Fibroblast of mammary gland (primary cell): Measurements from ENCODE around the gene SORCS3.

Experiments
- DNase-seq: peaks from one replicate; pipeline ENCODE4 v3.0.0-alpha.2; 2010; ENCODE audit warnings: low read depth
- H3K4me3 ChIP-seq: 2 replicates; pipeline ENCODE4 v1.5.1; 2011; ENCODE audit warnings: low read depth, mild to moderate bottlenecking, low read length, moderate library complexity; ENCODE audit not compliant: control insufficient read depth
- CTCF ChIP-seq: conservative IDR thresholded peaks from 2 replicates; pipeline ENCODE4 v1.5.1; 2011; ENCODE audit warnings: low read depth, low read length, inconsistent platforms; ENCODE audit not compliant: control insufficient read depth, insufficient read depth

Gene SORCS3

GRCh38 chr10:104643303-104643663, 2.2 kb downstream of the SORCS3 start:
- no peak for DNase-seq
- no peak overlapping the region for H3K4me3 ChIP-seq
- no peak for TF ChIP-seq CTCF

DNA sequence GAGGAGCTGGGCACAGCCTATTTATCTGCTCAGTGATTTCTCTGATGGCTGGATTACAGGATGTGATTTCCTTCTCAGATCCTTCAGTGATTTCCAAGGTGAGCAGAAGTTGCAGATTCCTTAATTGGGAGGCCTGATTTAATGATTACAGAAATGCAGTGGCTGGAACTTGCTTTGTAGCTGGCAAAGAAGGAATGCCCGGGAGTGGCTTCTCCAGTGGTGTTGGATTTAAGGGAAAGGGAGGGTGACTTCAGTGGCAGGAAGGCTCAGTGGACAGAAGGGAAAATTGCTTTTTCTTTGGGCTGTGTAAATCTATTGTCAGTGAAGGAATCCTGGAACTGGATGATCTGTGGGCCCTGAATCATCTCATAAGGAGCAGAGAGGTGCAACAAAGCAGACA, 5.1 kb downstream of the SORCS3 start:
- DNase-seq, result no peak
- no peak overlapping the region for H3K4me3 ChIP-seq
- TF ChIP-seq CTCF, result no peak

DNA sequence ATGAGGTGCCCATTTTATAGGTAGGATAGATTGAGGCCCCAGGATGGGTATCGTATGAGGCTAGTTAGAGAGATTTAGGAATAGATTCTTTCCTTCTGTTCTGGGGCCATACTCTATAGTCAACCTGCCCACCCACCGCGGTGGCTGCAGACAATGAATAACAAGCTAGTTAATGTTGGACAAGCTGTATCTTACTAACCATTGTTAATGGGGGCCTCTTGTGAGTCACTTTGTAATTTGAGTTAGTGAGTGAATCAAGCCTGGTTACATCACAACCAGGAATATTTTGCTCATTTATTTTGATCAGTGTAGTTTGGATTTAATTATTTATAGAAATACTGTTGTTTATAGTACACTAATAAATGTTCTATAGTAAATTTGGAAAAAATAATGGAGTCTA, 7.3 kb downstream of the SORCS3 start:
- no peak for TF ChIP-seq CTCF
- no peak overlapping the region for H3K4me3 ChIP-seq
- peak; percentile 4 for DNase-seq

DNA sequence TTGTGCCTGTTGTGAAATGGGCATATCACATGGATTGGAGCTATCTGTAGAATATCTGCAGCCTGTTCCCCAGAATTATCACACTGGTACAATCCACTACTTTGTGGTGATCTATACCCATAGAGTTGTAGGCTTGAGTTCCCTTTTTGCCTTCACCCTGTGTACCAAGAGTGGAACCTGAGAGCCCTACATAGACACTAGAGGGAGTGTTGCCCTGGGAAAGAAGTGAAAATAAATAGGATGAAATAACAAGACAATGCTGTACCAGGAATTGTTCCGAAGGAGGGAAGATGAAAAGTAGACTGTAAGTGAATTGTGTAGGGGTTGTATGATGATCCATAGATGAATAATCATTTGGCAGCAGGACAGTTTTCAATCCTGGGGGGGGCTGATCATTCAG, 9.0 kb downstream of the SORCS3 start:
- no peak for DNase-seq
- peak; percentile 4 for TF ChIP-seq CTCF
- no peak overlapping the region for H3K4me3 ChIP-seq

- DNase-seq, result no peak
- no peak overlapping the region for H3K4me3 ChIP-seq
- no peak for TF ChIP-seq CTCF
Measured at GRCh38 chr10:104650635-104651331, 9.7 kb downstream of the SORCS3 start.

GRCh38 chr10:104657036-104657435, 15.9 kb downstream of the SORCS3 start:
- no peak for TF ChIP-seq CTCF
- DNase-seq, result no peak
- no peak overlapping the region for H3K4me3 ChIP-seq

DNA sequence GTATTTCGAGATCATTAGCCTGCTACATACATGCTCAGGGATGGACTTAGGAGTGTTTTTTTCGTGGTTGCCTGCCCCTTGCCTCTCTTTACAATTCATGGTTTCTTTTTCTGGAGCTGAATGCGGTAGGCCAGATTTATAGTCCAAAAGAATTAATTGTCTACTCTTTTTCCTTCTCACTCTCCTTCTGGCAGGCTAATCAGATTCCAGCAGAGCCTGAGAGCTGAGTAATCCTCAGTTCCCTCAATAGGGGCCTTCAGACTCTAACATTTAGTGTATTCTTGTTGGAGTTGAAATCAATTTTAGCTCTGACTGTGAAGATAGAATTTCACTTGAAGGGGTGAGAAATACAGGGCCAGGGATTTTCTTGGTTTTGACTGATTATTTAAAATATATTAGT, 16.4 kb downstream of the SORCS3 start:
- H3K4me3 ChIP-seq, result no peak overlapping the region
- no peak for DNase-seq
- no peak for TF ChIP-seq CTCF
